Measurements from ENCODE around the gene ARL6IP5. TPM values are rescaled to one million over a fixed set of nuclear protein-coding genes. Genes with fewer than 3 reads are reported as not detected.

ARL6IP5 gene
- polyA plus RNA-seq, 3 donors = 52.1 to 145 (median 124) TPM

DNA sequence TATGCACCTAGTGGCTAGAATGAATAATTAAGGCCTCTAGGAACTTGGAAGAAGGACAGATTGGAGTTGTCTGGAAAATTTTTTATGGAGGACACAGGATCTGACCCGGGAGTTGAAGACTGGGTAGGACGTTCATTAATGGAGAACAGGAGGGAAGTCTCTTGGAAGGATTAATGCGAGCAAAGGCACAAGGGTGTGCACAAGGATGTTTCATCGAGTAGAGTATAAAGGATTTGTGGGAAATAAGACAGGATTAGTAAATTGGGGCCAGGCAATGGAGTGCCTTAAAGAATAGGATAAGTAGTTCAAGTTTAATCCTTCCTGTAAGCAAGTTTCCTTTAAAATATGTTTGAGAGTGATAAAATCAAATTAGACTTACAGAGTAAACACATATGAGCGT lies 23.1 kb downstream of the ARL6IP5 start:
- WGBS, 3 donors = 76 to 81% (median 78%) methylated on average over 5 of the region's 5 CpGs
- H3K27ac ChIP-seq (ENCODE audit: low read depth, low read length) = no peak overlapping the region

DNA sequence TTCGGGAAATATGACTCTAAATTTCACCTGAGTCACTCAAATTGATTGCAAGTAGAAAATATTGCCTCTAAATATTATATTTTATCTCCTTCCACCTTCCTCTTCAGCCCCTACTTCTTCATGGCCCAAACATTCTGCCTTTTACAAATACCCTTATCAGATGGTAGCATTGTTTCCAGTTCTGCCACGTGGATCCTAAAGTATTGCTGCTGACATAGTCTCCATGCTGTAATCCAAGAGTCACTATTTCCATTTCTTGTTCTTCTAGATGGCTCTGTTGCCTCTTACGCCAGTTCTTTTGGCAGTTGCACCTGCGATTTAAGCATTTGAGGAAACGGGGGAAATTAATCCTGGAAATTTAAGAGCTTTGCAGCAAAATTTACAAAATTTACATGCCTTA lies 24.1 kb downstream of the ARL6IP5 start:
- WGBS, 3 donors = 65 to 78% (median 73%) methylated on average over 5 of the region's 5 CpGs
- no peak overlapping the region for H3K27ac ChIP-seq (ENCODE audit: low read depth, low read length)

DNA sequence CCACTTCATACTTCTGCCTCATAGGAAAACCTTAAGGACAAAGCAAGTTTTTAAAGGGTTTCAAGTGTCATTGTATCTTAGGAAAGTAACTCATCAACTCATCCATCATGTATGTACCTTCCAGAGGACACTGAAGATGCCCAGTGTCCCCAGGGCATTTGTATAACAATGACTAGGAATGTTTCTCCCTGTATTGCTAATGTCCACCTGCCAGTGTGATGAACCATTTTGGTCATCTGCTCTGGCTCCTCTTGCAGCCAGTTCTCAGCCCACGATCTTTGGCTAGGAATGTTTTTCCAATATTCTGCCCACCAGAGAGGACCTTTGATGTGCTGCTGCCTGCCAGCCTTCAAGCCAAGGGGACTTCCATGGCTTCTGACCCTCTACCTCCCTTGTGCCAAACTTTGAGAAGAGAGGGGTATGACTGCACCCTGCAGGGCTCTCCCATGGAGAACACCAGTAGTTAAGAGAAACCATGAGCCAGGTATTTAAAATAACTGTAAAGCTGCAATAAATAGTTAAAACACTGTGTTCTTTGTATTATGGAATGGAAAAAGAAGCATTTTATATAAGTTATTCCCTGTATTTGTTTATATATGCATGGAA lies 26.3 kb downstream of the ARL6IP5 start:
- 50 to 78% (median 68%) methylated on average over 1 of the region's 1 CpG for WGBS, 3 donors
- H3K27ac ChIP-seq (ENCODE audit: low read depth, low read length) = no peak overlapping the region

DNA sequence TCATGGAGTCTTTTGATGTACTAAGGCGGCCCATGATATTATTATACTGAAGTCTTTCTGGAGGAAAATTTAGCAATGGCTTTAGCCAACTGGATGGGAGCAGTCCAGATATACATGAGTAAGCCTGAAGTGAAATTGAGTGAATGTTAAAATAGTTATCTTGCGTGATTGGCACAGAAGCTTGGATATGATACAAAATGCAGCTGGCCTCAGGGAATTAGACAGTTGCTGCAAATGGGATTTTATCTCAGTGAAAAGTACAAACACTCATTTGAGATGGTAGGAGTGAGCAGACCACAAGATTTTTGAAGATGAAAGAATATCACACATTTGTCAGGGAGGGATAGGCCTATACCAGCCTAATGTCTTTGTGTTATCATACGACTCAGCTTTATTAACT lies 28.8 kb downstream of the ARL6IP5 start:
- WGBS, 3 donors = 85 to 92% (median 87%) methylated on average over 3 of the region's 3 CpGs
- no peak overlapping the region for H3K27ac ChIP-seq (ENCODE audit: low read depth, low read length)

DNA sequence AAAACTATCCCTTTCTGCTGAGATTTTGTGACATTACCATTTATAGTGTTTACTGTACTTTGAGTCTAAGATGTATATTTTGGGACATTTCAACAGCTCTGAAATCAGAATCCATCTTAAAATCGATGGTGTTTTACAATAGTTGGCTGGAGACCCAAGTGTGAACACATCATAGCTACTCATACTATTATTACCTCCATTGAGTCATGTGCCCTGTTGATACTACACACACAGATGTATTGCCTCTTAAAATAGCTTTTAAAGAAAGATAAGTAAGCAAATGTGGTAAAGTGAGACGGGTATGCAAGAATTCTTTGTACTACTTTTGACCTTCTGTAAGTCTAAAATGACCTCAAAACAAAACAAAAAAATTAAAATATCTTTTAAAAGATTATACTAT lies 31.0 kb downstream of the ARL6IP5 start:
- 47 to 82% (median 70%) methylated on average over 2 of the region's 2 CpGs for WGBS, 3 donors

DNA sequence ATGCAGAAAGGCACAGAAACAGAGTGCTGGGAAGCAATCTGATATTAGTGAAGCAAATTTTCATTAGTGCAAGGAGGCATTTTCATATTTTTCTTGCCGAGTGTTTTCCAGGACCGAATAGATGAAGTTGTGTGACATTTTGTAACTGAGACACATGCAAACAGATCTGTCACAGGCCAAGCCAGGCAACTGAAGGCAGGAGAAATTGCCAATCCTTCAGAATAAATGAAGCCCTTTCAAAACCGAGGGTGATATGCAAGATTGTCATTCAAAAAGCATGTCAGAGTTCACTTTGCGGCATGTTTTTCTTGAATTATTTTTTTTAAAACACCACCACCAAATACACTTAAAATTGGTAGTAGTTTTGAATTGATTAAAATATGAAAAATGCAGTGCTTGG lies 31.4 kb downstream of the ARL6IP5 start:
- no peak overlapping the region for H3K27ac ChIP-seq (ENCODE audit: low read depth, low read length)
- WGBS, 3 donors = 51 to 82% (median 80%) methylated on average over 4 of the region's 4 CpGs

More for the DNA sequence above, 31.0 kb downstream of the ARL6IP5 start:
- H3K27ac ChIP-seq (ENCODE audit: low read depth, low read length) = no peak overlapping the region

DNA sequence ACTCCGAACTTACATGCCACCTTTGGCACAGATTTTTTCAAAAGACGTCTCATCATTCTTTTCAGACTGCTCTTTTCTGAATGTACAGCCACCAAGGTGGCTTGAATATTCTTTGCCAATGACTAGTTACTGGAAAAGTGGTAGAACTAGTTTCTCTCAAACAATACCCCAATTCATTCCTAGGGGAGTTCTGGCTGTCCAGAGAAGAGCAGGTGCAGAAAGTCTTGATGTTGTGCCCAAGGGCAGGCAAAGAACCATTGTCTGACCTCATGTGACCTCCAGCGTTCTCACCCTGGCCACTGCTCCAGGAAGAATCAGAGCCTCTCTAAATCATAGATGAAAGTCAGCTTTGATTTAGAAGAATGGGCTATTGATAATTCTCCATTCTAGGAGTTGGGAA lies 32.2 kb downstream of the ARL6IP5 start:
- no peak overlapping the region for H3K27ac ChIP-seq (ENCODE audit: low read depth, low read length)
- WGBS, 3 donors = 20 to 77% (median 68%) methylated on average over 3 of the region's 3 CpGs

DNA sequence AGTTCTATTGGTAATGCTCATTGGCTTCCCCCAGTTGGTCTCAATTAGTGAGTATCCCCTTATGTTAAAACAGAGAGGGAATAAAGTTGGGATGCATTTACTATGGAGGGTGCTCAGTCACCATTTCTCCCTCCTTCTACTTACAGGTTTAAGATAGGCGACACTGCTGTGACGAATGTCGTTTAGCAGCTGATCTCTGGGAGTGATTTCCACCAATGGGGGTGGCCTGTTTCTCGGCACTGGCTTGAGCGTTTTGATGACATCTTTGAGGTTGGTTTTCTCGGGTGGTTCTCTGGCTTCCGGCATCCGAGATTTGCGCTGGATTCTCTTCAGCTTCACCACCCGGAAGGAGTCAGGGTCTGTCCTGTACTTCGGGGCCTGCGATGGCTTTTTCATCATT lies 33.8 kb downstream of the ARL6IP5 start:
- no peak overlapping the region for H3K27ac ChIP-seq (ENCODE audit: low read depth, low read length)
- WGBS, 3 donors = 95 to 98% (median 96%) methylated on average over 12 of the region's 12 CpGs

DNA sequence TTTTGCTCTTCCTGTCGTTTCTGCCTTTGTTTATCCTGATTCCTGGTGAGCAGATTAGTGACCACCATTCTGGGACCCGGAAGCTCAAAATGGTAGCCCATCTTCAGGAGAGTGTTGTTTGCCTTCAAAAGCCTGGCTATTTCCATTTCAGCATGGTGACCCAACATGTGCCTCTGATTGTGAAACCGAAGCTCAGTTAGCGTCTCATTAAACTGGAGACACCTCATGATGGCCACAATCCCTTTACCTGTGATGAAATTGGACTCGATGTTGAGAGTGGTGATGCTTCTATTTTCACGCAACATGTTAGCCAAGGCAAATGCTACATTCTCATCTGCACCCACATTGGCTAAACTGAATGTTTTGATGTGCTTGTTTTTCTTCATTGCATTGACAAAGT lies 34.4 kb downstream of the ARL6IP5 start:
- H3K27ac ChIP-seq (ENCODE audit: low read depth, low read length) = no peak overlapping the region
- 78 to 95% (median 82%) methylated on average over 6 of the region's 6 CpGs for WGBS, 3 donors

DNA sequence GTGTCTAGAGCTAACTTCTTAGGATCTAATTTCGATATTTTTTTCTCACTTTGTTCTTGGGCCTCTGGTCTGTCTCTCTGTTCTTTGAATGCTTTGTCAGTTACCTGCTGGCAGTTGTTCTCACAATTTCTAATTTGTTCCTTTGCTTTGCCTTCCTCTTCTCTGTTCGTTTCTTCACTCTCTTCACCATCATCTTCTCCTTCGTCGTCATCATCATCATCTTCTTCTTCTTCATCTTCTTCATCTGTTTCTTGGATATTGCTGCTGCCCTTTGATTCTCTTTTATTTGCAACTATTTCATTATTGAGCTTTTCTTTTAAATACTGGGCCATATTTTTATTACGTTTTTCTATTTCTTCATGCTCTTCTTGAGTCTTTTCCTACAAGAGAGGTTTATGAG lies 34.9 kb downstream of the ARL6IP5 start:
- 91 to 96% (median 92%) methylated on average over 5 of the region's 5 CpGs for WGBS, 3 donors
- no peak overlapping the region for H3K27ac ChIP-seq (ENCODE audit: low read depth, low read length)

DNA sequence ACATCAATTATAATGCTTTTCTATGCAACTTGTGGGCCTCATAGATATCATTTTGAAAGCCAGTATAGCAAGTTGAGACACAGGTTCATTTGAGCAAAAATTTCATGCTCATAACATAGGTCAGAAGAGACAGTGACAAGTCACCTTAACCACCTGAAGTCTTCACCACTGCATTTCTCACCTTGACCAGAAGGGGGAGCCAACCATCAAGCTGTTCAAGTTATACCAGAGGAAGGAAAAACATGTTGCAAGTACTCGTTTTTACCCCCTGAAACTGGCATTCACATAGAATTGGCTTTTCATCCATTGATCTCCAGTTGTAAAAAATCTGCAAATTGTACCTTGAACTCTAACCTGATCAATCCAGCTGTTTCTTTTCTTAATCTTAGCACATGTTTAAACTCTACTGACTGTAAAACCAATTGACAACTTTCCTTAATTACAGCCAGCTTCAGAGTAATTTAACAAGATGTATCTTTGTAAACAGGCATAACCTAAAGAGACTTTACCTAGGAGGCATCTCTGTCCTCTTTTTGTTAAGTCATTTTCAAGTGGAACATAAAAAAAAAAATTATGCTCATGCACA lies 36.2 kb downstream of the ARL6IP5 start:
- 0 to 3% (median 2%) methylated on average over 1 of the region's 1 CpG for WGBS, 3 donors
- H3K27ac ChIP-seq (ENCODE audit: low read depth, low read length) = no peak overlapping the region

DNA sequence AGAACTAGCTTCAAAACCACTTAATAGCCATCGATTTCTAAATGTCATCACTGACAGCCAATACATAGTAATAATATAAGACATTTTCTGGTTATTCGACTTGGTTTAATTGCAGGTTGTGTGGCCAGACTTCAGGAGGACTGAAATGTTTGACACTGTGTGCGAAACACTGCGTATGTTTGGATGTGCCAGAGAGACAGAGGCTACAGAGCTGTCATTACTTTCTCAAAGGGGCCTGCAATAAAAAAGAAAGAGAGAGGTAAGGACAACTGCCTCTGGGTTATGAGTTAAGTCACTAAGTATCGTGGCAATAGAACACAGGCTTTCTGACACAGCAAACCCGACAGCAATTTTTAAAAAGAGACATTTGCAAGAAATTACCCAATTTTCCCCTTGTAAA lies 36.8 kb downstream of the ARL6IP5 start:
- 77 to 83% (median 81%) methylated on average over 6 of the region's 6 CpGs for WGBS, 3 donors

DNA sequence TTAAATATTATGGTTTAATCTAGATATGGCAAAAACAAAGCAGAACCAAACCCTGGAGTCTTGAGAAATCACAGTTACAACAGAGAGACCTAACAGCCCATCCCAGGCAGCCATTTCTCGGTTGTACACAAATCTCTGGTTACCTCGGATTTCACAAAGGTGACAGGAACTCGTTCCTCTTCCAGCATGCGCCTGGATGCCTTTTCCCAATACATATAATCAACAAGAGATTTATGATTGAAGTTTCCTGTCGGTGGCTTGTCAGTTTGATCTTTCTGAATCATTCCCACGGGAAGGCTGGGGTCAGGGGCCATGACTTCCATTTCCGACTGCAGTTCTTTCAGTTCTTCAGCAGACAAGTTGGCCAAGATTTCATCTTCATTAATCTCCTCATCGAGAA lies 37.2 kb downstream of the ARL6IP5 start:
- no peak overlapping the region for H3K27ac ChIP-seq (ENCODE audit: low read depth, low read length)
- WGBS, 3 donors = 39 to 54% (median 42%) methylated on average over 8 of the region's 8 CpGs

More for the DNA sequence above, 36.8 kb downstream of the ARL6IP5 start:
- H3K27ac ChIP-seq (ENCODE audit: low read depth, low read length) = no peak overlapping the region

DNA sequence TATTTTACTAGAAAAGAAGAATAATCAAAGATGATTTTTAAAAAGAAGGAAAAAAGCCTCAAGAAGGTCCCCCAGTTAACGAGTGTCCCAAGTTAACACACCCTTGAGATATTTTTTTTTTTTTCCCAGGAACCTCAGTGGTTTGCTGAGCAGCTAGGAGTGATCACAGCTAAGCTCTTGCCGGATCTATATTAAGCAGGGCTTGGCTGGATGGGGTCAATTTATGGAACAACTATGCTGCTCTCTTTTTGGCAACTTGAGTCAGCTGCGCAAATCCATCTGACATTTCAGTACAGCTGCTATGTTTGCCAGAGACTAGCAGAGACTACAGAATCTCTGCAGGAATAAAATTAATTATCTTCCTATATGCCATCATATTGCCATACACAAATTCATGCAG lies 37.7 kb downstream of the ARL6IP5 start, which contains the start of gene LMOD3:
TSS of gene LMOD3 (minus strand) at position 193 of the 400 bp plus-strand sequence. CDS start 209 bp downstream, outside the sequence.
- WGBS, 3 donors = 73 to 90% (median 83%) methylated on average over 3 of the region's 3 CpGs
- H3K27ac ChIP-seq (ENCODE audit: low read depth, low read length) = no peak within 1 kb of the TSS

DNA sequence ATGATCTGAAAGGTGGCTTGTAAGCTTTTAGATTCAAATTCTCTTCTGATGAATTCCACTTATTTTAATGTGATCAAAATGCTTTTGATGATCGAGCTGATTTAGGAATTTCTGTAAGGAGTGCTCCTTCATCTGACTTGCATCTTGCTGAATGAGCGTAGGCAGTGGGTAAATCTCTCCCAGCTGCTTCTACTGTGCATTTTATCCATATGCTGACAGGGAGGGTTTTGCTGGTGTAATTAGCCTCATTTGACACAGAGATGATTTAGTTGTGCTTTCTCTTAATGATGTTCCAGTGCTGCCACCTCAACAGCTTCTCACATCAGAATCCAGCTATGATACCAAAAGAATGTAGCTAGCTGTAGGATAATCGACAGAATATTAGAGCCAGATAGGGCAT lies 41.5 kb downstream of the ARL6IP5 start:
- H3K27ac ChIP-seq (ENCODE audit: low read depth, low read length) = no peak overlapping the region
- 80 to 88% (median 84%) methylated on average over 3 of the region's 3 CpGs for WGBS, 3 donors

DNA sequence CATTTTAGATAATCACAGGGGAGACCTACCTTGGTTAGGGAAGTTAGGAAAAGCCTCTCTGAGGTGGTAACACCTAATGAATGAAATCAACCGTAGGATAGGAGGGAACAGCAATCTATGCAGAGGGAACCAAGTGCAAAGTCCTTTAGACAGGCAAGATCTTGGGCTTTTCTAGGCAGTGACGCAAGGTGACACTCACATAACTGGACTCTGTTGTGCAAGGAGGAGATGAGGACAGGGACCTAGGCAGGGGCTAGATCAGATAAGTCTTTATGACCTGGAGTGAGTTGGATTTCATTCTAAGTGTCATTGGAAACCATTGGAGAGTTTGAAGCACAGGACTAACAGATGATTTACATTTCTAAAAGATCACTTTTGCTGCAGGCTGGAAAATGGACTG lies 42.3 kb downstream of the ARL6IP5 start:
- 59 to 90% (median 84%) methylated on average over 2 of the region's 2 CpGs for WGBS, 3 donors
- H3K27ac ChIP-seq (ENCODE audit: low read depth, low read length) = no peak overlapping the region

DNA sequence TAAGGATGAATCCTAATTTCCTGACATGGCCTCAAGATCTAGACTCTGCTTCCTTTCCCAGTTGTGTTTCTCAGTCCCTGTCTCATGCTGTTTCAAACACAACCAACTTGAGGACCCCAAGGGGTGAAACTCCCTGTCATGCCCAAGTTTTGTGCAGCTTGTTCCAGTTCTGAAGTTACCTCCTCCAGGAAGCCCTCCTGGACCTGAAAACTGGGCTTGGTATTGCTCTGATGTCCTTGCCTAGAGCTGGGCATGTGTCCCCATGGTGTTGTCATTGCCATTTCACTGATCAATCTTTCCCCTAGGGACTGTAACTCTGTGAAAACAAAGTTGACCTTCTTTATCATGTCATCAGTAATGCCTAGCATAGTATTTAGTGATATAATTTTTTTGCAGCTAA lies 43.8 kb downstream of the ARL6IP5 start:
- H3K27ac ChIP-seq (ENCODE audit: low read depth, low read length) = no peak overlapping the region

DNA sequence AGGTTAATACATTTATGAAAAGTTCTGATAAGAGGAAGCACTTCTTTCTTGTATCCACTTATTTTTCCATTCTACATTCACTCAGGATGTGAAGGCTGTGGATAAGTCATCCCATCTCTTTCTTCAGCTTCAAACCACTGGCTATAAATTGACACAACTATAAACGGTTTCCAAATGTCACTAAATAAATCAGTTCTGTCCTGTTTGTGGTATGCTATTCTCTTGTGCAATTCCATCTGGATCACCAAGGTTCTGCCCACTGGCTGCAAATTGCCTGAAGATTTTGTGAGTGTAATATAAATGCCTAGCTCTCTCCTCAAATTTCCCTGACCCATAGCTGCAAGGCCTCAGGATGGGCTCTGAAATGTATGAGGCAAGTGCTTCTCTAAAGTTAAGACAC lies 44.8 kb downstream of the ARL6IP5 start:
- WGBS, 3 donors = 15 to 31% (median 30%) methylated on average over 1 of the region's 1 CpG
- no peak overlapping the region for H3K27ac ChIP-seq (ENCODE audit: low read depth, low read length)

DNA sequence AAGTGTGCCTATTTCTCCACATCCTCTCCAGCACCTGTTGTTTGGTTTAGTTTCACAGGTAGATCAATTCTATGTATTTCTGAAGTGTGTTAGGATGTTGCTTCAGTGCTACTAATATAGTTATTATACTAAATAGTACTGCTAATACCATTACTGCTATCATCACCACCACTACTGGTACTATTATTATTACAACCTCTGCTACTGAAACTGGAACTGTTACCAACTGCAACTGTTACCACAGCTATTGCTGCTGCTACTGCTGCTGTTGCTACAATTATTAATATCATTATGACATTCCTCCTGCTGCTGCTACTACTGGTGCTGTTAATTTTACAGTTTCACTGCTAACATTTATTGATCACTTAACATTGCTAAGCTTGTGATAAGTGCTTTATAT lies 46.0 kb downstream of the ARL6IP5 start:
- no peak overlapping the region for H3K27ac ChIP-seq (ENCODE audit: low read depth, low read length)

DNA sequence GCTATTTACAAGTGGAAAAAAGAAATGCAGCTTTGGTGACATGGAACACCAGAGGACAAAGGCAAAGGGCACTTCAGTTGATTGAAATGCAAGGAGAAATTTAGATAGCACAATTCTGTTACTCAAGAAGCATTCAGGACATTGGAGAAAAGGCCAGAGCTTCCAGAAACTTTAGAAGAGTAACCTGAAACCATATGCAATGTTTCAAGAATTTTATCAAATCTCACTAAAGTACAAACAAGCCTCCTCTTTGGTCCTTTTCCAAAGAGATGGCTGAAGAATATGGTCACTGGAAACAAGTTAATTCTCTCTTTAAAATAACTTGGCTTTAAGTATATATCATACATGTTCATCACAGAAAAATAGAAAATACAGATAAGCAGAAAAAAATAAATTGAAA lies 52.3 kb downstream of the ARL6IP5 start:
- H3K27ac ChIP-seq (ENCODE audit: low read depth, low read length) = no peak overlapping the region

DNA sequence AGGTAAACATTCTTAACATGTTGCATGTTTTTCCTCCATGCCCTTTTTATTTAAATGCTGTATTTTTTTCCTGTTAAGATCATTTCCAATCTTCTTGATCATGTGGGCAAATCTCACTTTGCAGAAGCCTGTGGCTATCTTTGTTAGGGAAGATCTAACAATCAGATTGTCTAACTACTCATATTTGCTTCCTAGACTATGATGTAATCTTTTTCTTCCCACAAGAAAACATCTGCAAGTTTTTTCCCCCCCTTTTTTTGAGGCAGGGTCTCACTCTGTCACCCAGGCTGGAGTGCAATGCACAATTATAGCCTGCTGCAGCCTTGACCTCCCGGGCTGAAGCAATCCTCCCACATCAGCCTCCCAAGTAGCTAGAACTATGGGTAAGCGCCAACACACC lies 52.7 kb downstream of the ARL6IP5 start:
- WGBS, 3 donors = 89 to 96% (median 94%) methylated on average over 2 of the region's 2 CpGs
- no peak overlapping the region for H3K27ac ChIP-seq (ENCODE audit: low read depth, low read length)
